Spleen (tissue), 11 donors: ENCODE results near the gene ABCC1. TPM values are rescaled to one million over a fixed set of nuclear protein-coding genes. Genes with fewer than 3 reads are reported as not detected.
A peak's percentile ranks its signal among the peaks of the same experiment; 100 is the strongest.

Experiments used
- DNase-seq: peaks from one replicate; pipeline ENCODE4 v3.0.0-alpha.2; 2020
- H3K27ac ChIP-seq, 8 donors: fragments of 200-600 bp; sonication (generic) in 7 of 8; 1 replicate in 4 of 8; 2 replicates in 4 of 8; pipeline versions ENCODE4 v1.5.0 to v1.8.0; 2016 to 2021; ENCODE audit warnings: inconsistent platforms in 4 of 8, mild to moderate bottlenecking in 4 of 8, moderate library complexity in 1 of 8
- H3K27me3 ChIP-seq, 7 donors: fragments of 200-600 bp; sonication (generic) in 6 of 7; replicated peaks in 1 of 7; 1 replicate in 4 of 7; 2 replicates in 3 of 7; pipeline versions ENCODE4 v1.5.0 to v1.8.0; 2016 to 2021; ENCODE audit warnings: inconsistent platforms in 3 of 7, mild to moderate bottlenecking in 1 of 7
- H3K36me3 ChIP-seq, 6 donors: fragments of 200-600 bp; sonication (generic) in 5 of 6; 1 replicate in 4 of 6; 2 replicates in 2 of 6; pipeline versions ENCODE4 v1.5.0 to v1.8.0; 2016 to 2021; ENCODE audit warnings: inconsistent platforms in 2 of 6
- H3K4me1 ChIP-seq, 6 donors: fragments of 200-600 bp; sonication (generic) in 5 of 6; 1 replicate in 3 of 6; 2 replicates in 3 of 6; pipeline versions ENCODE4 v1.5.0 to v1.8.0; 2016 to 2021; ENCODE audit warnings: inconsistent platforms in 3 of 6
- H3K4me3 ChIP-seq, 8 donors: fragments of 200-600 bp; sonication (generic) in 7 of 8; 1 replicate in 4 of 8; 2 replicates in 4 of 8; pipeline versions ENCODE4 v1.5.0 to v1.8.0; 2016 to 2021; ENCODE audit warnings: inconsistent platforms in 4 of 8, mild to moderate bottlenecking in 4 of 8, moderate library complexity in 2 of 8
- H3K9me3 ChIP-seq, 8 donors: fragments of 200-600 bp; sonication (generic) in 7 of 8; 1 replicate in 4 of 8; 2 replicates in 4 of 8; pipeline versions ENCODE4 v1.5.0 to v1.8.0; 2016 to 2021; ENCODE audit warnings: inconsistent platforms in 4 of 8
- CTCF ChIP-seq, 11 experiments: fragments of 200-600 bp in 7 of 11; fragments of 450-650 bp in 4 of 11; sonication (generic) in 4 of 11; IDR thresholded peaks in 8 of 11; conservative IDR thresholded peaks in 3 of 11; 1 replicate in 7 of 11; 2 replicates in 4 of 11; pipeline versions ENCODE4 v1.4.0 to v1.8.0; 2016 to 2021; ENCODE audit warnings: antibody characterized with exemption in 11 of 11, inconsistent platforms in 4 of 11, mild to moderate bottlenecking in 1 of 11
- POLR2A ChIP-seq, 3 donors: fragments of 450-650 bp; IDR thresholded peaks; one replicate each; pipeline ENCODE4 v1.5.1; 2017; ENCODE audit warnings: antibody characterized with exemption in 3 of 3, mild to moderate bottlenecking in 1 of 3
- POLR2AphosphoS5 ChIP-seq, 3 donors: sonication (generic); formaldehyde crosslinking; IDR thresholded peaks; one replicate each; pipeline ENCODE4 v1.5.1; 2017; ENCODE audit warnings: antibody characterized with exemption in 3 of 3
- WGBS, 5 donors: extraction: QIAGEN DNeasy Blood & Tissue Kit in 3 of 5; methylation state at CpG; one replicate each; pipeline versions ENCODE4 v1.1.5 to v1.1.7; 2013 to 2018; 5-methylcytosine and 5-hydroxymethylcytosine counted together
- intact Hi-C: fragments of 100-400 bp; cut with DNase I; formaldehyde crosslinking; loops from one replicate; pipeline ENCODE4 v1.15.0; 2023; ENCODE audit warnings: low total_unique reads
- polyA plus RNA-seq, 3 donors: library from polyadenylated mRNA; stranded (reverse); fragments of 200-250 nt; gene quantifications; one replicate each; pipeline ENCODE4 v1.2.1, GENCODE V29; 2013
- total RNA-seq, 7 donors: library from RNA; depleted of rRNA in 3 of 7; stranded (reverse); fragments of >200 nt in 3 of 7; fragmentation: NEBNext Ultra II Directional in 4 of 7; extraction: Animal tissue kit (Norgen Biotek cat#: 25700) in 4 of 7; gene quantifications; one replicate each; pipeline versions ENCODE4 v1.1.0 to v1.2.1, GENCODE V29; 2016 to 2021
- donor health status: healthy with polysubstance abuse.
- donor health status: DM: no; HTN: no; CAD: no; lungs with moderate emphysema.
- donor health status: DM: no; HTN: no; CAD: no.
- donor health status: Bipolar disorder and iron deficiency.
- donor health status: healthy.
- donor health status: DM: no; HTN: no; CAD: no.
- donor health status: DM: yes; HTN: yes; CAD: no.

Gene ABCC1
- total and polyA plus RNA-seq, 10 donors, result 7.8 to 65.7 (median 52.5) TPM

GRCh38 chr16:16126896-16127295 is 177.5 kb downstream of the ABCC1 start:
- Histone ChIP-seq H3K36me3 (peaks cover 0 to 97% (median 58%) of the 10 kb centered on the region in 6 donors), H3K27ac (peak overlapping the region in 1 of 8 donors; percentile 35), H3K4me1 (peaks cover 0 to 10% (median 3%) of the 10 kb centered on the region in 6 donors), H3K9me3 (peaks cover 0 to 13% (median 11%) of the 10 kb centered on the region in 8 donors), H3K27me3 (no peaks in the 10 kb centered on the region), H3K4me3 (no peak overlapping the region)
- no peak for DNase-seq
- 73 to 82% (median 75%) methylated on average over 10 of the region's 10 CpGs for WGBS, 5 donors
- intact Hi-C loops, result loop anchor here (5.0 kb wide), 1 partner anchor 255 kb away; no protein-coding TSS in a partner anchor
- TF ChIP-seq POLR2AphosphoS5 (IDR thresholded peaks at IDR 0.05) (no peak), CTCF (IDR thresholded peaks at IDR 0.05 in 8 of 11, conservative IDR thresholded peaks at IDR 0.05 in 3 of 11) (no peak), POLR2A (IDR thresholded peaks at IDR 0.05) (no peak)

DNA sequence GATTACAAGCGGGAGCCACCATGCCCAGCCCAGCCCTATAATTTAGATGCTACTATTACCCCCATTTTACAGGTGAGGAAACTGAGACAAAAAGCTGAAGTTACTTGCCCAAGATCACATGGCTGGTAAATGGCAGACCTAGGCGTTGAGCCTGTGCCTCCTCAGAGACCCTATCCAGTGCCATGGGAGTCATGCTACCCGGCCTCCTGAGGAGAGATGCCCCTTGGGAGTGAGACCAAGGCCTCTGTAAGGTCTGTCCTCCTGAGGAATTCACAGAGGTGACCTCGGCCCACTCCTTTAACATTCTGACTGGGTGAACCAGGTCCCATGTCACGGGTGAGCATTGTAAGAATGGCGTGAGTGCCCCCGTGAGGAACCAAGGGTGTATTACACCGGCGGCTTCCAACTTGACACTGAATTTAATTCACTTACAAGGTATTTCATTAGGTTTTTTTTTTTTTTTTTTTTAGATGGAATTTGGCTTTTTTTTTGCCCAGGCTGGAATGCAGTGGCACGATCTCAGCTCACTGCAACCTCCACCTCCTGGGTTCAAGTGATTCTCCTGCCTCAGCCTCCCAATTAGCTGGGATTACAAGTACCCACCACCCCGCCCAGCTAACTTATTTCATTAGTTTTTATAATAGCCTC is 178.2 kb downstream of the ABCC1 start:
- no peaks in the 10 kb centered on the region for H3K27me3 ChIP-seq
- 26 to 36% (median 30%) methylated on average over 11 of the region's 11 CpGs for WGBS, 5 donors
- H3K4me1 ChIP-seq, result peaks cover 0 to 10% (median 3%) of the 10 kb centered on the region in 6 donors
- no peak overlapping the region for H3K4me3 ChIP-seq
- peak; percentile 62 to 97 (median 85) for TF ChIP-seq CTCF (IDR thresholded peaks at IDR 0.05 in 8 of 11, conservative IDR thresholded peaks at IDR 0.05 in 3 of 11)
- no peak for TF ChIP-seq POLR2A (IDR thresholded peaks at IDR 0.05)
- TF ChIP-seq POLR2AphosphoS5 (IDR thresholded peaks at IDR 0.05), result peak in 1 of 3 donors; percentile 34
- peak overlapping the region in 1 of 8 donors; percentile 35 for H3K27ac ChIP-seq
- H3K9me3 ChIP-seq, result peaks cover 0 to 13% (median 11%) of the 10 kb centered on the region in 8 donors
- intact Hi-C loops, result loop anchor here (5.0 kb wide), 1 partner anchor 255 kb away; no protein-coding TSS in a partner anchor
- H3K36me3 ChIP-seq, result peaks cover 0 to 97% (median 57%) of the 10 kb centered on the region in 6 donors
- peak; percentile 85 for DNase-seq

GRCh38 chr16:16131204-16131603 is 181.8 kb downstream of the ABCC1 start:
- Histone ChIP-seq H3K4me1 (peaks cover 0 to 10% (median 3%) of the 10 kb centered on the region in 6 donors), H3K27me3 (no peaks in the 10 kb centered on the region), H3K27ac (no peak overlapping the region), H3K4me3 (no peak overlapping the region), H3K9me3 (no peaks in the 10 kb centered on the region), H3K36me3 (peaks cover 0 to 97% (median 62%) of the 10 kb centered on the region in 6 donors)
- TF ChIP-seq POLR2A (IDR thresholded peaks at IDR 0.05), result no peak
- TF ChIP-seq POLR2AphosphoS5 (IDR thresholded peaks at IDR 0.05), result no peak
- TF ChIP-seq CTCF (IDR thresholded peaks at IDR 0.05 in 8 of 11, conservative IDR thresholded peaks at IDR 0.05 in 3 of 11), result no peak
- no peak for DNase-seq
- WGBS, 5 donors, result 90 to 100% (median 91%) methylated on average over 3 of the region's 3 CpGs
- intact Hi-C loops, result no loop called here

GRCh38 chr16:16131659-16132058 is 182.2 kb downstream of the ABCC1 start:
- H3K36me3 ChIP-seq, result peaks cover 0 to 97% (median 65%) of the 10 kb centered on the region in 6 donors
- intact Hi-C loops, result no loop called here
- no peak overlapping the region for H3K27ac ChIP-seq
- no peaks in the 10 kb centered on the region for H3K9me3 ChIP-seq
- DNase-seq, result no peak
- no peak overlapping the region for H3K4me3 ChIP-seq
- no peaks in the 10 kb centered on the region for H3K27me3 ChIP-seq
- WGBS, 5 donors, result 92 to 98% (median 97%) methylated on average over 15 of the region's 15 CpGs
- TF ChIP-seq CTCF (IDR thresholded peaks at IDR 0.05 in 8 of 11, conservative IDR thresholded peaks at IDR 0.05 in 3 of 11) (no peak), POLR2AphosphoS5 (IDR thresholded peaks at IDR 0.05) (peak in 1 of 3 donors; percentile 20), POLR2A (IDR thresholded peaks at IDR 0.05) (no peak)
- peaks cover 0 to 10% (median 3%) of the 10 kb centered on the region in 6 donors for H3K4me1 ChIP-seq
